Activated CD8-positive, alpha-beta T cell treated with anti-CD3 and anti-CD28 coated beads for 36 hours (primary cell): Measurements from ENCODE around the gene PRDM2. TPM values are rescaled to one million over a fixed set of nuclear protein-coding genes. Genes with fewer than 3 reads are reported as not detected.
A peak's percentile ranks its signal among the peaks of the same experiment; 100 is the strongest.

Source experiments
- ATAC-seq: fragments of 200-7000 bp; cut with Tn5 transposase; one replicate; pipeline ENCODE4 v1.10.0; 2021; ENCODE audit warnings: mild to moderate bottlenecking, moderate library complexity
- CTCF ChIA-PET: fragments of 350-600 bp; sonication (Branson Sonifier 250); formaldehyde crosslinking; loops from one replicate; lab custom pipeline; 2021; ENCODE audit warnings: antibody characterized with exemption; lab: Charles Lee
- POLR2A ChIA-PET: fragments of 350-600 bp; sonication (Branson Sonifier 250); formaldehyde crosslinking; loops from one replicate; lab custom pipeline; 2021; ENCODE audit warnings: antibody characterized with exemption; lab: Charles Lee
- DNase-seq: peaks from one replicate; pipeline ENCODE4 v3.0.0-alpha.2; 2020
- H3K27ac Mint-ChIP-seq: one replicate; pipeline ENCODE4 v1.8.0; 2021; ENCODE audit warnings: mild to moderate bottlenecking, mixed read lengths
- H3K27me3 Mint-ChIP-seq: one replicate; pipeline ENCODE4 v1.8.0; 2021; ENCODE audit warnings: mixed read lengths
- H3K36me3 Mint-ChIP-seq: one replicate; pipeline ENCODE4 v1.8.0; 2021; ENCODE audit warnings: low read depth, mixed read lengths
- H3K4me1 Mint-ChIP-seq: one replicate; pipeline ENCODE4 v1.8.0; 2021; ENCODE audit warnings: low read depth, mixed read lengths
- H3K4me3 Mint-ChIP-seq: one replicate; pipeline ENCODE4 v1.8.0; 2021; ENCODE audit warnings: mild to moderate bottlenecking, moderate library complexity, mixed read lengths
- H3K9me3 Mint-ChIP-seq: one replicate; pipeline ENCODE4 v1.8.0; 2021; ENCODE audit warnings: mixed read lengths
- intact Hi-C: fragments of 100-400 bp; cut with micrococcal nuclease; formaldehyde crosslinking; loops from one replicate; pipeline ENCODE4 v1.10.0; 2022
- total RNA-seq, 2 experiments: library from RNA; stranded (reverse); gene quantifications; one replicate each; pipeline ENCODE4 v1.2.3, GENCODE V29; 2021
- TF ChIP-seq, protein P1 (sequence below): fragments of 200-600 bp; IDR thresholded peaks from one replicate; pipeline ENCODE4 v1.8.0; 2022; ENCODE audit warnings: antibody characterized with exemption, mild to moderate bottlenecking

Gene PRDM2
- total RNA-seq, 2 experiments from 2014 or later = 41.2 to 43.6 TPM

DNA sequence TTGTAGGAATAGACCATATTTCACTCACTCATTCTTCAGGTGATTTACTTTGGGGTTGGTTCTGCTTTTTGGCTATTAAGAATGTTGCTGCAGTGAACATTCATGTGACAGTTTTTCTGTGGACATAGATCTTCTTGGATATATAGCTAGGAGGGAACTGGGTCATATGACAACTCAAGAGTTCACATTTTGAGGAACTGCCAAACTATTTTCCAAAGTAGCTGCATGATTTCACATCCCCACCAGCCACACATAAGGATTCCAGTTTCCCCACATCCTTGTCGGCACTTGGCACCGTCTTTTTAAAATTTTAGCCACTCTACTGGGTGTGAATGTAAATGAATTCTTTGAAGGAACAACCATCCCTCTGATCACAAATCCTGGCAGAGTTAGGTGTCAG is 126.0 kb downstream of the PRDM2 start:
- intact Hi-C loops = no loop called here
- H3K27ac Mint-ChIP-seq = no peak overlapping the region
- ATAC-seq = no peak
- POLR2A ChIA-PET = no interaction called here
- no peaks in the 10 kb centered on the region for H3K9me3 Mint-ChIP-seq
- TF ChIP-seq, protein P1, sequence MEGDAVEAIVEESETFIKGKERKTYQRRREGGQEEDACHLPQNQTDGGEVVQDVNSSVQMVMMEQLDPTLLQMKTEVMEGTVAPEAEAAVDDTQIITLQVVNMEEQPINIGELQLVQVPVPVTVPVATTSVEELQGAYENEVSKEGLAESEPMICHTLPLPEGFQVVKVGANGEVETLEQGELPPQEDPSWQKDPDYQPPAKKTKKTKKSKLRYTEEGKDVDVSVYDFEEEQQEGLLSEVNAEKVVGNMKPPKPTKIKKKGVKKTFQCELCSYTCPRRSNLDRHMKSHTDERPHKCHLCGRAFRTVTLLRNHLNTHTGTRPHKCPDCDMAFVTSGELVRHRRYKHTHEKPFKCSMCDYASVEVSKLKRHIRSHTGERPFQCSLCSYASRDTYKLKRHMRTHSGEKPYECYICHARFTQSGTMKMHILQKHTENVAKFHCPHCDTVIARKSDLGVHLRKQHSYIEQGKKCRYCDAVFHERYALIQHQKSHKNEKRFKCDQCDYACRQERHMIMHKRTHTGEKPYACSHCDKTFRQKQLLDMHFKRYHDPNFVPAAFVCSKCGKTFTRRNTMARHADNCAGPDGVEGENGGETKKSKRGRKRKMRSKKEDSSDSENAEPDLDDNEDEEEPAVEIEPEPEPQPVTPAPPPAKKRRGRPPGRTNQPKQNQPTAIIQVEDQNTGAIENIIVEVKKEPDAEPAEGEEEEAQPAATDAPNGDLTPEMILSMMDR = no peak
- H3K4me3 Mint-ChIP-seq = no peak overlapping the region
- H3K36me3 Mint-ChIP-seq = peaks cover 2% of the 10 kb centered on the region
- CTCF ChIA-PET = interaction anchor here (1.5 kb wide), 1 partner anchor 10 kb away, joined by 6 read pairs; no protein-coding TSS in a partner anchor
- no peaks in the 10 kb centered on the region for H3K27me3 Mint-ChIP-seq
- no peak for DNase-seq
- peaks cover 3% of the 10 kb centered on the region for H3K4me1 Mint-ChIP-seq

DNA sequence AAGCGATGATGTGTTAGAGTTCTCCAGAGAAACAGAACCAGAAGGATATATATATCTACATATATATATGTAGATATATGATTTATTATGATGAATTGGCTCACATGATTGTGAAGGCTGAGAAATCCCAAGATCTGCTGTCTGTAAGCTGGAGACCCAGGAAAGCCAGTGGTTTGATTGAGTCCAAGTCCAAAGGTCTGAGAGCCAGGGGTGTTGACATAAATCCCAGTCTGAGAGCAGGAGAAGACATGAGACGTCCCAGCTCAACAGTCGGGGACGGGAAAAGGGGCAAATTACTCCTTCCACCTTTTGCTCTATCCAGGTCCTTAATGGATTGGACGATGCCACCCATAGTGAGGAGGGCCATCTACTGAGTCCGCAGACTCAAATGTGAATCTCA is 126.6 kb downstream of the PRDM2 start:
- H3K4me1 Mint-ChIP-seq = peaks cover 3% of the 10 kb centered on the region
- no peaks in the 10 kb centered on the region for H3K27me3 Mint-ChIP-seq
- intact Hi-C loops = no loop called here
- H3K36me3 Mint-ChIP-seq = peaks cover 2% of the 10 kb centered on the region
- CTCF ChIA-PET = interaction anchor here (1.5 kb wide), 1 partner anchor 11 kb away, joined by 6 read pairs; no protein-coding TSS in a partner anchor
- POLR2A ChIA-PET = no interaction called here
- TF ChIP-seq, protein P1 = no peak
- DNase-seq (no peak), ATAC-seq (no peak)
- H3K9me3 Mint-ChIP-seq = no peaks in the 10 kb centered on the region
- no peak overlapping the region for H3K27ac Mint-ChIP-seq
- H3K4me3 Mint-ChIP-seq = no peak overlapping the region

DNA sequence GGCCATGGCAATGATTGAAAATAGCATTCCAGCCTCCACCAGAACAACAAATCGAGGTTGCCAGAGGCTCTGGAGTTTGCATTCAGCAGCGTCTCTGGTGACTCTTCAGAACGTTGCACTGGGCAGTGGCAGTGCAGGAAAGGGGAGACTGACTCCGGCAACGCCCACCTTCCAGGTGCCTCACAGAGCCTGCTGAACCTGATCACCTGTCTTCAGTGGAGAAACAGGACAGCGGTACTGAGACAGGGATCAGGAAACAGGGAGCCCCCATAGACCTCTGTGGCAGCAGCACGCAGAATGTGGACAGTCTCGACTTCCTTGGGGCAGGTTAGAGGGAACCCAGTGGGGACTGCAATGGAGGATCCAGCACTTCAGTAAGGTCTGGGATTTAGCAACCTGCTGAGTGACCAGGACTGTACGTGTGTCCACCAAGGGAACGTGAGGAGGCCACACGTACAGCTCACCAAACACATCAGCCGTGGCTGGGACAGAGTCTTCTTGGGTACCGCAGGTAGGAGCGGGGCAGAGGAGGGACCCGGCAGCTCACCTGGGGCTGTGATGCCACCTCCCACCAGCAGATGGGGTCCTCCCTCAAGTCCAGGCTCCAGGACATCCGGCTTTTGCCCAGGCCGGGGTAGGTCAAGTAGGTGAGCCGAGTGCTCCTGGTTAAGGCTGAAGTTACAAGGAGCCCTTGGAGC is 128.6 kb downstream of the PRDM2 start:
- H3K27me3 Mint-ChIP-seq = no peaks in the 10 kb centered on the region
- DNase-seq (peak; percentile 66), ATAC-seq (peak; percentile 89)
- intact Hi-C loops = loop anchor here (2.0 kb wide), 1 partner anchor 132 kb away; no protein-coding TSS in a partner anchor
- H3K9me3 Mint-ChIP-seq = no peaks in the 10 kb centered on the region
- no peak overlapping the region for H3K27ac Mint-ChIP-seq
- H3K4me1 Mint-ChIP-seq = peaks cover 3% of the 10 kb centered on the region
- TF ChIP-seq, protein P1 = peak; percentile 65
- no peak overlapping the region for H3K4me3 Mint-ChIP-seq
- ChIA-PET POLR2A (no interaction called here), CTCF (interaction anchor here (0.6 to 3.3 kb wide), 13 partner anchors 10 to 1218 kb away, joined by 3 to 16 read pairs (median 4); no protein-coding TSS in a partner anchor)
- no peaks in the 10 kb centered on the region for H3K36me3 Mint-ChIP-seq

DNA sequence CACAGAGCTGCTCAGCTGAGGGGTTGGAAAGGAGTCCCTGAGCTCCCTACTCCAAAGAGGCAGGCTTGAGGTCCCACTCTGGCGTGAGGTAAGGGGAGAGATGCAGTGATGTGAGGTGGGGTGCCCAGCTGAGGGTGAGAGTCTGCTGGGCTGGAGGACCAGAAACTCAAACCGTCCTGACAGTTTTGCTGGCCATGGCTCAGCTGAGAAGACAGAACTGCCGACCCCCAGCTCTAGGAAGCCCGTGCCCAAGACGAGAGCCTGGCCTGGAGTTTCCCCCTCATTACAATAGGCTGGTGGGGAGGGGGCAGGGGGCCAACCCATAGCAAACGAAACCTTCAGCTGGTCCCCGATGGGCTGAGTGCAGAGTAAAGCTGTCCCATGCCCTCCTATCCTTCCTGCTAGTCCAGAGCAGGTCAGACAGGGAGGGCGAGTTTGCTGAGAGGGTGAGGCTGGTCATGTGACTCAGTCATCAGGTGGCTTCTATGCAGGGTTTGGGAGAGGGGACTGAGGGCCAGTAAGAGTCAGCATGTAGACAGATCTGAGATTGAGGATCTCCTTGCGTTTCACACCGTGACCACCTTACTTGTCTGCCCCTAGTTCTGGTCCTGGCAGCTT is 129.3 kb downstream of the PRDM2 start:
- Mint-ChIP-seq H3K36me3 (no peaks in the 10 kb centered on the region), H3K9me3 (no peaks in the 10 kb centered on the region), H3K4me3 (no peak overlapping the region), H3K4me1 (peaks cover 3% of the 10 kb centered on the region), H3K27ac (no peak overlapping the region), H3K27me3 (no peaks in the 10 kb centered on the region)
- ChIA-PET POLR2A (no interaction called here), CTCF (interaction anchor here (1.1 to 3.3 kb wide), 10 partner anchors 12 to 134 kb away, joined by 3 to 16 read pairs (median 4); no protein-coding TSS in a partner anchor)
- ATAC-seq = peak; percentile 10
- intact Hi-C loops = loop anchor here (2.0 kb wide), 1 partner anchor 132 kb away; no protein-coding TSS in a partner anchor
- no peak for DNase-seq
- TF ChIP-seq, protein P1 = no peak

DNA sequence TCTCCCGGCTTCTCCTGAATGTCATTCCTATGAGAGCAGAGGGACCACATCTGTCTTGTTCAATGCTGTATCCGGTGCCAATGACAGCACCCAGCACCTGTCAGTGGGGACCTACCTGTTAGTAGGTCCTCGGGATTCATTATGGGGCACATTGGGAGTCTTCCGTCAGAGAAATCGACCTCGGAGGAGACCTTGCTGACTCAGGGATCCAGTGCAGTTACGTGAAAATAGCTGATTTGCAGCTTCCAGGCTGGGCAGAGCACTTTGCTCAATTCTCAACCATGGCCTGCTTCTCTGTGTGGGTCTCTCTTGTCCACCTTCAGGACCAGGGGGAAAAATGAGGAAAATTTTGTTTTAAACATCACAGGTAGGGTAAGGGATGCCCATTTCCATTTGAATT is 130.2 kb downstream of the PRDM2 start:
- Mint-ChIP-seq H3K27ac (no peak overlapping the region), H3K4me3 (no peak overlapping the region), H3K9me3 (no peaks in the 10 kb centered on the region), H3K36me3 (no peaks in the 10 kb centered on the region), H3K4me1 (peaks cover 3% of the 10 kb centered on the region), H3K27me3 (no peaks in the 10 kb centered on the region)
- DNase-seq (no peak), ATAC-seq (no peak)
- ChIA-PET POLR2A (no interaction called here), CTCF (interaction anchor here (1.3 to 3.3 kb wide), 4 partner anchors 13 to 134 kb away, joined by 3 to 16 read pairs (median 6); no protein-coding TSS in a partner anchor)
- intact Hi-C loops = no loop called here
- TF ChIP-seq, protein P1 = no peak
